HG02885 (cell line): ENCODE data around the gene SLC38A1.

Experiments used
- ATAC-seq: cut with Tn5 transposase; IDR thresholded peaks from one replicate; pipeline ENCODE4 v1.9.1; 2021; ENCODE audit warnings: mild to moderate bottlenecking; ENCODE audit not compliant: unreplicated experiment, poor library complexity

SLC38A1 gene

GRCh38 chr12:46148327-46149078 lies 120.3 kb downstream of the SLC38A1 start:
- ATAC-seq, result no peak

GRCh38 chr12:46147144-46147543 lies 121.7 kb downstream of the SLC38A1 start:
- no peak for ATAC-seq

- ATAC-seq, result no peak
These were observed 123.0 kb downstream of the SLC38A1 start for GRCh38 chr12:46145881-46146280.

- ATAC-seq, result no peak
These were observed 124.4 kb downstream of the SLC38A1 start for GRCh38 chr12:46144433-46144832.

GRCh38 chr12:46136249-46136648 lies 132.6 kb downstream of the SLC38A1 start:
- no peak for ATAC-seq

- no peak for ATAC-seq
These were observed 133.1 kb downstream of the SLC38A1 start for GRCh38 chr12:46135750-46136149.

- no peak for ATAC-seq
These were observed 134.0 kb downstream of the SLC38A1 start for GRCh38 chr12:46134852-46135251.

- ATAC-seq, result no peak
These were observed 134.5 kb downstream of the SLC38A1 start for GRCh38 chr12:46134205-46134811.

GRCh38 chr12:46133751-46134150 lies 135.1 kb downstream of the SLC38A1 start:
- ATAC-seq, result no peak
